Ishikawa (cell line): ENCODE data around the gene TSC22D3.

Source experiments
- CEBPB ChIP-seq: IDR thresholded peaks from 2 replicates; pipeline ENCODE4 v1.6.1; 2012
- CREB1 ChIP-seq: IDR thresholded peaks from 2 replicates; pipeline ENCODE4 v1.6.1; 2012; ENCODE audit warnings: low read depth
- EGR1 ChIP-seq: IDR thresholded peaks from 2 replicates; pipeline ENCODE4 v1.6.1; 2012
- EP300 ChIP-seq: IDR thresholded peaks from 2 replicates; pipeline ENCODE4 v1.6.1; 2012; ENCODE audit warnings: borderline replicate concordance
- FOXM1 ChIP-seq: IDR thresholded peaks from 2 replicates; pipeline ENCODE4 v1.6.1; 2012; ENCODE audit warnings: low read depth, borderline replicate concordance
- NFIC ChIP-seq: IDR thresholded peaks from 2 replicates; pipeline ENCODE4 v1.6.1; 2012
- RAD21 ChIP-seq: IDR thresholded peaks from 2 replicates; pipeline ENCODE4 v1.6.1; 2012; ENCODE audit warnings: low read depth
- REST ChIP-seq: IDR thresholded peaks from 2 replicates; pipeline ENCODE4 v1.6.1; 2012; ENCODE audit warnings: low read depth, mild to moderate bottlenecking
- TAF1 ChIP-seq: IDR thresholded peaks from 2 replicates; pipeline ENCODE4 v1.6.1; 2012; ENCODE audit warnings: low read depth, mild to moderate bottlenecking
- TCF12 ChIP-seq: IDR thresholded peaks from 2 replicates; pipeline ENCODE4 v1.6.1; 2012; ENCODE audit warnings: low read depth
- TEAD4 ChIP-seq: IDR thresholded peaks from 2 replicates; pipeline ENCODE4 v1.6.1; 2012
- USF1 ChIP-seq: IDR thresholded peaks from 2 replicates; pipeline ENCODE4 v1.6.1; 2012
- YY1 ChIP-seq: IDR thresholded peaks from 2 replicates; pipeline ENCODE4 v1.6.1; 2012; ENCODE audit warnings: low read depth
- ZBTB7A ChIP-seq: IDR thresholded peaks from 2 replicates; pipeline ENCODE4 v1.6.1; 2012; ENCODE audit warnings: low read depth
- TF ChIP-seq, protein P1 (sequence below): IDR thresholded peaks from 2 replicates; pipeline ENCODE4 v1.6.1; 2012

The TSC22D3 gene

DNA sequence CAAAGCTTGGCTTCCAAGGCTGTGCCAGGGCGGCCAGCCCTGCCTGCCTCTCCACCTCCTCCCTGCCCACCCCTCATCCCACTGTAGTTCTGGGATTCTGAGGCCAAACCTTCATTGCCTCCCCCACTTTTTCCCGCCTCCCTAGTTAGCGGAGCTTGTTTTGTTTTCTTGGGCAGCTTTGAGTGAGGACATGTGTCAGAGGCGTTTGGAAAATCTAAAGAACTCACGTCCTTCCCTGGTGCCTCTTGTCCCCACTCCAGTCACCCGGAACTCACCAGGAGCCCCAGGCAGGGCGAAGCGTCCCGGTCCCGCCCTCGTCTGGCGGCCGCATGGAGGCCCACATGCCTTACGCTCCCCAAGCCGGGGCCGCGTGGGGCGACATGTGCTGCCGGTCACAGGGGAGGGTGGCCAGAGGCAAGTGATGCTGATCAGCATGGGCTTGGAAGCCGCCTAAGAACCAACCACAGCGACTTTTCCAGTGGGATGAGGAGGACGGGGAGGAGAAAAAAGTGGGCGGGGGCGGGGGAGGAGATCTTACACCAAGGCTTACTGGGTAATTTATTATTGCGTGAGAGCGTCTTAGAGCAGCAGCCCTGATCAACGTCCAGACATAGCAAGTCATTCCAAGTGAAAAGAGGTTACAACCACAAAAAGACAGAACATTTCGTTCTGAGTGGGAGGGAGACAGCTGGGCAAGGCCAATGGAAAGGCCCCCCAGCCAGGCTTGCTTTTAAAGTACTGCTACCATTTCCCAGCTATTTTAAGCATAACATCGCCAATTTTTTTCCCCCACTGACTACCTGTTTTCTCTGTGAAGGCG is 98.8 kb downstream of the TSC22D3 start:
- TF ChIP-seq CEBPB = no peak
- TF ChIP-seq EP300 = no peak
- no peak for TF ChIP-seq ZBTB7A
- no peak for TF ChIP-seq TAF1
- TF ChIP-seq TCF12 = peak; percentile 32; the same call in 1 of the 2 replicates
- no peak for TF ChIP-seq NFIC
- no peak for TF ChIP-seq TEAD4
- TF ChIP-seq REST = no peak
- no peak for TF ChIP-seq YY1
- TF ChIP-seq CREB1 = no peak
- TF ChIP-seq, protein P1, sequence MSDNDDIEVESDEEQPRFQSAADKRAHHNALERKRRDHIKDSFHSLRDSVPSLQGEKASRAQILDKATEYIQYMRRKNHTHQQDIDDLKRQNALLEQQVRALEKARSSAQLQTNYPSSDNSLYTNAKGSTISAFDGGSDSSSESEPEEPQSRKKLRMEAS = peak; percentile 96
- 0 out of 2 replicates have a peak, but pooled peaks have one; percentile 1 for TF ChIP-seq RAD21
- TF ChIP-seq USF1 = no peak
- TF ChIP-seq FOXM1 = no peak
- TF ChIP-seq EGR1 = 0 out of 2 replicates have a peak, but pooled peaks have one; percentile 21

DNA sequence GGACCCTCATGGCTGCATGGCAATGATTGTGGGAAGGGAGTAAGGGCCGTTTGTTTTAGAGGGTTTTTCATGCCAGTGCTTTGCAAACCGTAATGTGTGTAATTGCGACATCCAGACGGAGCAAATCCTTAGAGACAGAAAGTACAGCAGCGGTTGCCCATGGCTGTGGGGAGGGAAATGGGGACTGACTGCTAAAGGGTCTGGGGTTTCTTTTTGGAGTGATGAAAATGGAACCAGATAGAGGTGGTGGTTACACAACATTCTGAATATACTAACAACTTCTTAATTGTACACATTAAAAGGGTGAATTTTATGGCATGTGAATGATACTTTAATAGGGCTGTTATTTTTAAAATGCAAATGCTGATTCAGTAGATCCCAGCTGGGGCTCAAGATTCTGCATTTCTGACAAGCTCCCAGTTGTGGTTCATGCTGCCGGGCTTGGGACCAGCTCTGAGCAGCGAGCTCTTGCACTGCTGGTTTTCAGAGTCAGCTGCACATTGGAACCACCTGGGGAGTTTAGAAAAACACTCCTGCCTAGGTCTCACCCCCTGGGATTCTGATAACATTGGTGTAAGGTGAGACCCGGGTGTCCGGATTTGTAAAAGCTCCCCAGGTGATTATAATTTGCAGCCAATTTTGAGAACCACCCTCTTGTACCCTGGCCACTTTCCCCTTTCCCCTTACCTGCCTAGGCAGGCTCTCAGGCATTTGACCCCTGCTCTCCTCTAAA is 99.6 kb downstream of the TSC22D3 start:
- TF ChIP-seq NFIC = no peak
- peak; percentile 62 for TF ChIP-seq CEBPB

DNA sequence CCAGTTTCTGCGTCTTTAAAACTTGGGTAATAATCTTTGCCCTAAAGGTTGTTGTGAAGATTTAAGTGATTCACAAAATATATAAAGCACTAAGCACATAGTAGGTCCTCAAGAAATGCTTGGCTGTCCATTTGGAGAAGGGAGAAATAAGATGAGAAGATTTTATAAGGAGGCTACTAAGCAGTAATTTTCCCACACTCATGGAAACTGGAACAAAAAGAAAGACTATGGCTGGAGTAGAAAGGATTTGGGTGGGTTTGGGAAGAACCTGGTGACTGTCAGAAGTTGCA is 100.3 kb downstream of the TSC22D3 start:
- TF ChIP-seq USF1 (no peak), YY1 (no peak), ZBTB7A (no peak), NFIC (no peak), CEBPB (no peak), TEAD4 (no peak), REST (no peak), FOXM1 (no peak), CREB1 (no peak), TAF1 (no peak), EP300 (no peak), TCF12 (no peak), EGR1 (no peak), RAD21 (no peak)
- TF ChIP-seq, protein P1 = no peak

- TF ChIP-seq CEBPB = no peak
- TF ChIP-seq REST = no peak
Measured at GRCh38 chrX:107674480-107675364, 100.9 kb downstream of the TSC22D3 start.
